ENCODE results near the gene DNAH8.

- TF ChIP-seq CTCF (IDR thresholded peaks at IDR 0.05) (no peak), POLR2A (IDR thresholded peaks at IDR 0.05; ENCODE audit: low read depth) (no peak), EP300 (IDR thresholded peaks at IDR 0.05) (no peak)
These were observed 98.1 kb downstream of the DNAH8 start for GRCh38 chr6:38813041-38813823.

All from esophagus muscularis mucosa (tissue), 4 donors.